Hepatocyte (in vitro differentiated cells): ENCODE data around the gene CSPG4.
"Not testable (repeated sequence)": the region's sequence is repeated elsewhere in the genome, so short reads cannot be mapped to it uniquely, and the experiment has no call there.

Experiments used
- CTCF ChIP-seq: fragments of 200-600 bp; sonication (generic); IDR thresholded peaks from 2 replicates; pipeline ENCODE4 v1.5.1; 2016; ENCODE audit warnings: antibody characterized with exemption, mild to moderate bottlenecking; ENCODE audit not compliant: poor library complexity
- EZH2 ChIP-seq: fragments of 200-600 bp; sonication (generic); IDR thresholded peaks from 2 replicates; pipeline ENCODE4 v1.6.1; 2016; ENCODE audit warnings: antibody characterized with exemption, mild to moderate bottlenecking, borderline replicate concordance
- EZH2phosphoT487 ChIP-seq: fragments of 200-600 bp; sonication (generic); IDR thresholded peaks from one replicate; pipeline ENCODE4 v1.6.1; 2018; ENCODE audit warnings: antibody characterized with exemption, mild to moderate bottlenecking, low read depth, moderate library complexity; ENCODE audit not compliant: unreplicated experiment, severe bottlenecking

- not testable (repeated sequence) for TF ChIP-seq EZH2, CTCF, EZH2phosphoT487
These were observed 78.7 kb downstream of the CSPG4 start for GRCh38 chr15:75633922-75634321.
